Stimulated activated CD4-positive, alpha-beta T cell treated with anti-CD3 and anti-CD28 coated beads, Interleukin-2, amount 100 ng/mL, for 24 hours (primary cell): ENCODE results near the gene PTPRN2.
"Not testable (repeated sequence)": the region's sequence is repeated elsewhere in the genome, so short reads cannot be mapped to it uniquely, and the experiment has no call there.

Experiments used
- DNase-seq, 2 donors: peaks; one replicate each; pipeline ENCODE4 v3.0.0-alpha.2; 2020

The PTPRN2 gene

GRCh38 chr7:157786375-157787274, 801.0 kb downstream of the PTPRN2 start:
- DNase-seq: no peak

DNA sequence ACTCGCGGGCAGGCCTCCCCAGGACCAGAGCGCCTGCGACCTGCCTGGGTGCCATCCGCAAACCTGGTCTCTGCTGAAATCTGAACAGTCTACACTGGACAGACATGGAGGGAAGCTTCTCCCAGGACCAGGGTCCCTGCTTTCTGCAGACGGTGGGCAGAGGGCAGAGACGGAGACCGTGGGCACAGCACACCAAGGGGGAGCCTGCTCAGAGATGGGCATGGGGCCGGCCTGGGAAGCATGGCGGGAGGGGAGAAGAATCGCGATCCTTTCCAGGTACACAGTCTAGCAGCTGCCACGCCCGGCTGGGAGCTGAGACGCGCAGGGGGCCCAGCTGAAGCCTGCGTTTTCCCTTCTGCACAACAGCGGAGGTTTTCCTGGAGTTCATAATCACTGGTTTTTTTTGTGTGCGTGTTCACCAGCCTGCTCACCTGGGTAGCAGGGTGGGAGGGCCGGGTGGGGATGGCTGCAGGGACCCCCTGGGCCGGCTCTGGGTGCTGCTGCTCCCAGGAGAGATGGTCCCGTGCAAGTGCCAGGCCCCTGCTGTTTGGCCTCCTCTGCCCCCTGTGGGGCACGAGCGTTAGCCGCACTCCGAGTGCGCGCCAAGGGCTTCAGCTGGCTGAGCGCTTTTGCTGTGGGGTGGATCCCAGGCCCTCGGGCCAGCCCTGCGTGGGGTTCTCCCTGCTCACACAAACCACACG, 802.0 kb downstream of the PTPRN2 start:
- no peak for DNase-seq

DNA sequence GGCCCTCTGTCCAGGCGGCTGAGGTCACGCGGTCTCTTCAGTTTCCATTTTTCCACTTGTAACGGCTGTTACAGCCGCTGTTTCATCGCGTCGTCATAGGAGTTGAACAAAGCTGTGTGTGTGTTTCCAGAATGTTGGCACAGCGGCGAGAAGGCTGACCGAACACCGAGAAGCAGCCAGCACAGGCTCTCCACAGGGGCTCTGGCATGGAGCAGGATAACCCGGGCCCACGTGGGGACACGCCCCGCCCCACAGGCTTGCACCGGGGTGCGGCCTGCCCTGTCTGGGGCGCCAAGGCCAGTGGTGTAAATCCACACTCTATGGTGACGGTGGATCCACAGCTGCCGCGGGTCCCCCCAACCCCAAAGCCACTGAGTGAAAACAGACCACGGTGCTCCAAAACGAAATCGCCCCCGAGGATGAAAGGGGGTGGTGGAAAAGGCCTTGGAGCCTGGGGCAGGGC, 802.6 kb downstream of the PTPRN2 start:
- DNase-seq: no peak

- DNase-seq: no peak
Observed at GRCh38 chr7:157784041-157784835, 803.4 kb downstream of the PTPRN2 start.

DNA sequence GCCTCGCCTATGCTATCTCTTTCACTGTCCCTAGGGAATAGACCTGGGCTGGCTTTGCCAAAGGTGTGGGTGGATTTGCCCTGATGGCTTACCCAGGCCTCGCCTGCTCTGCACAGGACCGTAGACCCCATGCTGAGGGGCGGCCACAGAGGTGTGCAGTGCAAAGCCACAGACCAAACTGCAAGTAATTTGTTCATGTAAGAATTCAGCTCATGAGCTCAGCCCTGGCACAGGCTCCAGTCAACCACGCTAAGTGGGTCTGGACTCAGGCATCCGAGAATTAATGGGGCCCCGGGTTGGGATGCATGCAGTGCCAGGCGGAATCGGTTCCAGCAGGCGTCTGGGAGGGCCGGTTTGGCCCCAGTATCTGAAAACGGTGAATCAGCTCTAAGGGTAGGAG, 805.6 kb downstream of the PTPRN2 start:
- DNase-seq: no peak

GRCh38 chr7:157780721-157781120, 806.9 kb downstream of the PTPRN2 start:
- no peak for DNase-seq

DNA sequence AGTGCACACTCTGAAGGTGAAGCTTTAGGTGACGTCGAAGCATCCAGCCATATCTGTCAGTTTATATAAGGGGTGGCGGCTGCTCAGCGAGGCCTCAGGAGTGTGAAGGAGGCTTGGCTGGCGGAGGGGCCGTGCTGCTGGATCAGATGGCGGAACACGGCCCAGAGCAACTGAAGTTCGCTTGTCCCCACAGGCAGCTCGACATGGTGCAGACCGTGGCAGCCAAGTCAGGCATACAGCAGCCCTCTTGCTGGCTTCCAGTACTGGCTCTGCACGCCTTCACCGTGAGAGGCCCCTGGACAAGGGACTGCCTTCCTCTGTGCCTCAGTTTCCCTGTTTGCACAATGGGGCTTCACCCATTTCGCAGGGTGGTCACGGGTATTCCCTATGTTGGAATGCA, 807.3 kb downstream of the PTPRN2 start:
- no peak for DNase-seq

GRCh38 chr7:157779206-157779605, 808.4 kb downstream of the PTPRN2 start:
- DNase-seq: no peak

GRCh38 chr7:157777194-157777762, 810.3 kb downstream of the PTPRN2 start:
- not testable (repeated sequence) for DNase-seq

DNA sequence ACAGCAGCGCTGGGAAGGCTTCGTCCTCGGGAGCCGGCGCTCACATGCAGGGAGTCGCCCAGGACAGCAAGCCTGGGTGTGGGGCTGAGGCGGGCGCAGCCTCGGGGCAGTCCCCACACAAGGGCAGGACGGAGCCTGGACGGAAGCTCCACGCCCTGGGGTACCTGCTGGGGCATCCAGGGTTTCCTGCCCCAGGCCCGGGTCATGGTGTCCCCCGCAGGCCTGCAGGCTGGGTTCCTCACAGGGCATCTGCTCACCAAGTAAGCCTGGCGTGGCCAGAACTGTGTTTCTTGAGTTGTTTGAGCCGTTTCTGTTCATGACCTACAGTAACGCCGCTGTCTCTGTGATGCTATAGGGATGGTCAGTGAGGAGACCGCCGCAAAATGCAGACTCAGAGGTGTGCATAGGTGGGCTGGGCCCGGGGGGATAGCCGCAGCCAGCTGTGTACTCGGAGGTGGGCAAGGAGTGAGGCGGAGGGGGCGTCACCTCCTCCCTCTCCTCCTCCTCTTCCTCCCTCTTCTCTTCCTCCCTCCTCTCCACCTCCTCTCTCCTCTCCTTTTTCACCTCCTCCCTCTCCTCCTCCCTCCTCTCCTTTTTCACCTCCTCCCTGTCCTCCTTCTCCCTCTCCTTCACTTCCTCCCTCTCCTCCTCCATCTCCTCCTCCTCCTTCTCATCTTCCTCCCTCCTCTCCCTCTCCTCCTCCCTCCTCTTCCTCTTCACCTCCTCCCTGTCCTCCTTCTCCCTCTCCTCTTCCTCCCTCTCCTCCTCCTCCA, 811.9 kb downstream of the PTPRN2 start:
- no peak for DNase-seq

GRCh38 chr7:157775021-157775559, 812.5 kb downstream of the PTPRN2 start:
- DNase-seq: no peak

GRCh38 chr7:157774495-157774894, 813.1 kb downstream of the PTPRN2 start:
- no peak for DNase-seq

- no peak for DNase-seq
Observed at GRCh38 chr7:157773361-157773760, 814.3 kb downstream of the PTPRN2 start.

- no peak for DNase-seq
Observed at GRCh38 chr7:157772486-157773130, 815.0 kb downstream of the PTPRN2 start.

- no peak for DNase-seq
Observed at GRCh38 chr7:157771689-157772088, 815.9 kb downstream of the PTPRN2 start.

GRCh38 chr7:157770716-157771320, 816.8 kb downstream of the PTPRN2 start:
- DNase-seq: no peak

- DNase-seq: no peak
Observed at GRCh38 chr7:157769526-157770215, 818.0 kb downstream of the PTPRN2 start.

GRCh38 chr7:157769086-157769485, 818.5 kb downstream of the PTPRN2 start:
- DNase-seq: no peak

- no peak for DNase-seq
Observed at GRCh38 chr7:157768198-157768597, 819.4 kb downstream of the PTPRN2 start.
